Neutrophil (primary cell): Measurements from ENCODE around the gene SPATA31D4.

Experiments used
- H3K27ac ChIP-seq: fragments of 200-600 bp; sonication (generic); 2 replicates; pipeline ENCODE4 v1.5.1; 2016; ENCODE audit warnings: mild to moderate bottlenecking, moderate library complexity
- H3K27me3 ChIP-seq: fragments of 200-600 bp; sonication (generic); 2 replicates; pipeline ENCODE4 v1.6.0; 2016; ENCODE audit warnings: mild to moderate bottlenecking
- H3K36me3 ChIP-seq: fragments of 200-600 bp; sonication (generic); 2 replicates; pipeline ENCODE4 v1.5.1; 2017
- H3K4me1 ChIP-seq, 2 experiments: fragments of 200-600 bp in 1 of 2; sonication (generic) in 1 of 2; 1 replicate in 1 of 2; 2 replicates in 1 of 2; pipeline versions ENCODE4 v1.5.1 to v1.6.1; 2013 to 2016; ENCODE audit warnings: low read depth in 1 of 2, low read length in 1 of 2, mild to moderate bottlenecking in 1 of 2, moderate library complexity in 1 of 2; ENCODE audit not compliant: control insufficient read depth in 1 of 2, insufficient read depth in 1 of 2
- H3K4me3 ChIP-seq, 2 experiments: fragments of 200-600 bp in 1 of 2; sonication (generic) in 1 of 2; 1 replicate in 1 of 2; 2 replicates in 1 of 2; pipeline ENCODE4 v1.5.1; 2013 to 2016; ENCODE audit warnings: low read depth in 1 of 2, low read length in 1 of 2, mild to moderate bottlenecking in 1 of 2, moderate library complexity in 1 of 2
- H3K9me3 ChIP-seq: fragments of 200-600 bp; sonication (generic); 2 replicates; pipeline ENCODE4 v1.5.1; 2016
- TF ChIP-seq, protein P1 (sequence below): fragments of 200-600 bp; sonication (generic); IDR thresholded peaks from 2 replicates; pipeline ENCODE4 v1.5.1; 2016; ENCODE audit warnings: antibody characterized with exemption

Gene SPATA31D4

DNA sequence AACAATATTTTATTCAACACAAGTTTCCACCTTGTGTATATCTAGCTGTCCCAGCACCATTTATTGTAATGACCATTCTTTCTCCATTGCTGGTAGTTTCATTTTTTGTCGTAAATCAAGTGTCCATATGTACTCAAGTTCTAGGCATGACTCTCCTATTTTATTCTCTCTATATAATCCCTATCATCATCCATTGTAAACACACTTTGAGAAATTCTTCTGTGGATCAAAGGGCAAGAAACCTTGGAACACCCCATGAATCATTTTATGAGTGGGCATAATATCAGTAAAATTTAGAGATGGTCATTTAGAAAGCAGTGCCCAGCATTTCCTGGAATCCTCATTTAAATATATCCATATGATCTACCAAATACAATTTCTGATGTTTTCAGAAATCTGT lies 35.8 kb upstream of the SPATA31D4 start:
- Histone ChIP-seq H3K27me3 (no peaks in the 10 kb centered on the region), H3K36me3 (no peaks in the 10 kb centered on the region), H3K4me3 (no peak overlapping the region), H3K27ac (no peak overlapping the region), H3K9me3 (no peaks in the 10 kb centered on the region), H3K4me1 (no peaks in the 10 kb centered on the region)
- TF ChIP-seq, protein P1, sequence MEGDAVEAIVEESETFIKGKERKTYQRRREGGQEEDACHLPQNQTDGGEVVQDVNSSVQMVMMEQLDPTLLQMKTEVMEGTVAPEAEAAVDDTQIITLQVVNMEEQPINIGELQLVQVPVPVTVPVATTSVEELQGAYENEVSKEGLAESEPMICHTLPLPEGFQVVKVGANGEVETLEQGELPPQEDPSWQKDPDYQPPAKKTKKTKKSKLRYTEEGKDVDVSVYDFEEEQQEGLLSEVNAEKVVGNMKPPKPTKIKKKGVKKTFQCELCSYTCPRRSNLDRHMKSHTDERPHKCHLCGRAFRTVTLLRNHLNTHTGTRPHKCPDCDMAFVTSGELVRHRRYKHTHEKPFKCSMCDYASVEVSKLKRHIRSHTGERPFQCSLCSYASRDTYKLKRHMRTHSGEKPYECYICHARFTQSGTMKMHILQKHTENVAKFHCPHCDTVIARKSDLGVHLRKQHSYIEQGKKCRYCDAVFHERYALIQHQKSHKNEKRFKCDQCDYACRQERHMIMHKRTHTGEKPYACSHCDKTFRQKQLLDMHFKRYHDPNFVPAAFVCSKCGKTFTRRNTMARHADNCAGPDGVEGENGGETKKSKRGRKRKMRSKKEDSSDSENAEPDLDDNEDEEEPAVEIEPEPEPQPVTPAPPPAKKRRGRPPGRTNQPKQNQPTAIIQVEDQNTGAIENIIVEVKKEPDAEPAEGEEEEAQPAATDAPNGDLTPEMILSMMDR: no peak

DNA sequence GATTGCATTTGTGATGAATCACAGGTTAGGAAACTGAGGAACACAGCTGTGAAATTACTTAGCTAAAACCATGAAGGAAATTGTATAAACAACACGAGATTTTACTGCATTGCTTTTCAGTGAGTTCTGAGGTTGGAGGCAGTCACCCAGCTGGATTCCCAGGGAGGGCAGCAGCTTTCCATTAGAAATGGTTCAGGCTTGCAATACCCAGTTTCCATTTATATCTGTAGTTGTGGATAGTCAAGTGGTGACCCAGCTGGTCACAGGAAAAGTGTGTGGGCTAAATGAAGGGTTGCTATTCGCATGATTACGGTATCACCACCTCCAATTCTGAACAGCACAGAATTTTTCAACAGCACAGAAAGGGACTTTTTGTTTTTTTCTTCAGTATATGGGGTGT lies 34.3 kb upstream of the SPATA31D4 start:
- Histone ChIP-seq H3K9me3 (no peaks in the 10 kb centered on the region), H3K4me1 (no peaks in the 10 kb centered on the region), H3K27ac (no peak overlapping the region), H3K27me3 (no peaks in the 10 kb centered on the region), H3K36me3 (no peaks in the 10 kb centered on the region), H3K4me3 (no peak overlapping the region)
- TF ChIP-seq, protein P1: no peak

DNA sequence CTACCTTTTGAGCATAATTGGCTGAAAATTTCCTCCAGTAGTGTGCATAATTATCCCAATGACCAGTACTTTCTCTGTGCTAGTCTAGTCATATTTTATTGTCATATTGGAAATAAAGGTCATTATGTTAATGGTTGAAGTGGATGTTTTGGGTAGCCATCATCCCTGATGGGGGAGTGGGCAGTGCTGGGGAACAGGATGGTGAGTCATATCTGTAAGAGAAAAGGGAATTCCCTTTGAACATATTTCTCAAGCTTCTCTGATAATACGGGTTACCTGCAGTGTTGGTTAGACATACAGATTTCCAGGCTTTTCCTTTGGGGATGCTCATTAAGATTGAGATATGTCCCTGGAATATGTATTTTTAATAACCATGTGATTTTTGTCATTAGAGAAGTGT lies 33.3 kb upstream of the SPATA31D4 start:
- H3K27ac ChIP-seq: no peak overlapping the region
- H3K4me3 ChIP-seq: no peak overlapping the region
- no peaks in the 10 kb centered on the region for H3K4me1 ChIP-seq
- no peaks in the 10 kb centered on the region for H3K9me3 ChIP-seq
- TF ChIP-seq, protein P1: no peak
- no peaks in the 10 kb centered on the region for H3K36me3 ChIP-seq
- no peaks in the 10 kb centered on the region for H3K27me3 ChIP-seq

DNA sequence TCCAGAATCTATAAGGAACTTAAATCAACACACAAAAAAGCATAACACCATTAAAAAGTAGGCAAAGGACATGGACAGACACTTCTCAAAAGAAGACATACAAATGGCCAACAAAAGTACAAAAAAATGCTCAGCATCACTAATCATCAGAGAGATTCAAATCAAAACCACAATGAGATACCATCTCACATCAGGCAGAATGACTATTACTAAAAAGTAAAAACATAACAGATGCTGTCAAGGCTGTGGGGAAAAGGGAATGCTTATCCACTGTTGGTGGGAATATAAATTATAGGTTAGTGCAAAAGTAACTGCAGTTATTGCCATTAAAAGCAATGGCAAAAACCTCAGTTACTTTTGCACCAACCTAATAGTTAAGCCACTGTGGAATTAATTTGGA lies 32.2 kb upstream of the SPATA31D4 start:
- TF ChIP-seq, protein P1: no peak
- no peaks in the 10 kb centered on the region for H3K27me3 ChIP-seq
- no peaks in the 10 kb centered on the region for H3K36me3 ChIP-seq
- H3K27ac ChIP-seq: no peak overlapping the region
- no peak overlapping the region for H3K4me3 ChIP-seq
- no peaks in the 10 kb centered on the region for H3K9me3 ChIP-seq
- H3K4me1 ChIP-seq: no peaks in the 10 kb centered on the region

DNA sequence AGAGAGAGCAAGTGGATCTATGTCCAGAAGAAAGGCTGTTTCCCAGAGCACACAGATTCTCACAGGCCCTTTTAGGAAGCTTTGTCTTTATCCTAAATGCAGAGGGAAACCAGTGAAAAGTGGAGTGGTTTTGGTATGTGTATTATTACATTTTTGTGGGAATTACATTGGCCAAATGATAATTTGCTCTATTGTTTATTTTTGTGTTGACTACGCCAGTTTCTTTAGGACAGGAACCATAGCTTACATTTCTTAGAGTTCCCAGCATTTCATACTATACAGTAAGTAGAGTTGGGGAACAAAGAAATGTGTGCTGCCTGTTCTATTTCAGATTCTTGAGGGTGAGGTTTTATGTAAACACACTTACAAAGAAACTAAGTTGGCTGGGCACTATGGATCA lies 29.4 kb upstream of the SPATA31D4 start:
- H3K27ac ChIP-seq: no peak overlapping the region
- H3K36me3 ChIP-seq: no peaks in the 10 kb centered on the region
- no peaks in the 10 kb centered on the region for H3K4me1 ChIP-seq
- H3K4me3 ChIP-seq: no peak overlapping the region
- H3K9me3 ChIP-seq: no peaks in the 10 kb centered on the region
- TF ChIP-seq, protein P1: no peak
- H3K27me3 ChIP-seq: no peaks in the 10 kb centered on the region

DNA sequence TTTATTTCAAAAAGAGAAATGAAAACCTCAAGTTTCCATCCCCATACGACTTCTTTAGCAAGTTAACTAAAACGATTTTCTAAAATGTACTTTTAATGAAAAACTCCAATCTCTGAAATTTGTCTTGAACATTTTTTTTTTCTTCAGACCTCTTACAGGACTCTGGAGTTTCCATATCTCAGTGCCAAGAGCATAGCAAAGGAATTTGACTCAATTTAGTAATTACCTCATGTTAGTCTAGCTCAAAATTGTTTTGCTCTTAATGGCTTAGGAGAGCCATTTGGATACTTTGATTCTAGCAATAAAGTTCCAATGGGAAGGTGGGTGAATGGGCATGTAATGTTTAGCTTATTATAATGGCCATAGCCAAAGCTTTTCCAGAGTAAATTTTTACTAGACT lies 26.0 kb upstream of the SPATA31D4 start:
- TF ChIP-seq, protein P1: no peak
- H3K4me3 ChIP-seq: no peak overlapping the region
- H3K9me3 ChIP-seq: no peaks in the 10 kb centered on the region
- H3K4me1 ChIP-seq: no peaks in the 10 kb centered on the region
- no peaks in the 10 kb centered on the region for H3K36me3 ChIP-seq
- no peaks in the 10 kb centered on the region for H3K27me3 ChIP-seq
- no peak overlapping the region for H3K27ac ChIP-seq
